GM15510 (cell line): ENCODE measurements around the gene YWHAE.

Experiments used
- POLR2A ChIP-seq: IDR thresholded peaks from 3 replicates; pipeline ENCODE4 v1.6.1; 2011; ENCODE audit warnings: borderline replicate concordance; ENCODE audit not compliant: insufficient read length; ENCODE audit errors: extremely low read depth

YWHAE gene

GRCh38 chr17:1351971-1352370 is 48.1 kb downstream of the YWHAE start:
- TF ChIP-seq POLR2A = no peak

- no peak for TF ChIP-seq POLR2A
Observed at GRCh38 chr17:1351275-1351674, 48.7 kb downstream of the YWHAE start.

- TF ChIP-seq POLR2A = no peak
Observed at GRCh38 chr17:1347589-1348323, 52.3 kb downstream of the YWHAE start.

- TF ChIP-seq POLR2A = no peak
Observed at GRCh38 chr17:1344521-1344920, 55.5 kb downstream of the YWHAE start.

- TF ChIP-seq POLR2A = no peak
Observed at GRCh38 chr17:1343554-1343953, 56.5 kb downstream of the YWHAE start.

- no peak for TF ChIP-seq POLR2A
Observed at GRCh38 chr17:1340371-1340770, 59.7 kb downstream of the YWHAE start.

GRCh38 chr17:1331708-1332107 is 68.3 kb downstream of the YWHAE start:
- TF ChIP-seq POLR2A = no peak

GRCh38 chr17:1329745-1330343 is 70.2 kb downstream of the YWHAE start:
- no peak for TF ChIP-seq POLR2A

- no peak for TF ChIP-seq POLR2A
Observed at GRCh38 chr17:1328437-1328836, 71.6 kb downstream of the YWHAE start.

- no peak for TF ChIP-seq POLR2A
Observed at GRCh38 chr17:1325766-1326165, 74.3 kb downstream of the YWHAE start.

- no peak for TF ChIP-seq POLR2A
Observed at GRCh38 chr17:1324201-1324771, 75.7 kb downstream of the YWHAE start.

- TF ChIP-seq POLR2A = no peak
Observed at GRCh38 chr17:1323336-1323735, 76.7 kb downstream of the YWHAE start.

- no peak for TF ChIP-seq POLR2A
Observed at GRCh38 chr17:1322480-1322879, 77.5 kb downstream of the YWHAE start.

- no peak for TF ChIP-seq POLR2A
Observed at GRCh38 chr17:1322014-1322428, 78.0 kb downstream of the YWHAE start.

- no peak for TF ChIP-seq POLR2A
Observed at GRCh38 chr17:1315891-1316403, 84.1 kb downstream of the YWHAE start.

GRCh38 chr17:1315409-1315808 is 84.6 kb downstream of the YWHAE start:
- TF ChIP-seq POLR2A = no peak
